Activated CD8-positive, alpha-beta memory T cell treated with anti-CD3 and anti-CD28 coated beads for 4 hours (primary cell): Measurements from ENCODE around the gene ST3GAL3.

Experiments
- DNase-seq, 2 donors: peaks; one replicate each; pipeline ENCODE4 v3.0.0-alpha.2; 2020; ENCODE audit warnings: low read depth in 2 of 2

The ST3GAL3 gene

GRCh38 chr1:43786201-43786958 is 79.0 kb downstream of the ST3GAL3 start:
- no peak for DNase-seq

GRCh38 chr1:43786960-43787359 is 79.6 kb downstream of the ST3GAL3 start:
- DNase-seq, result no peak

GRCh38 chr1:43789604-43790550 is 82.5 kb downstream of the ST3GAL3 start:
- no peak for DNase-seq

- no peak for DNase-seq
Observed at GRCh38 chr1:43791243-43791642, 83.9 kb downstream of the ST3GAL3 start.

- no peak for DNase-seq
Observed at GRCh38 chr1:43796111-43796581, 88.8 kb downstream of the ST3GAL3 start.

GRCh38 chr1:43797891-43798290 is 90.6 kb downstream of the ST3GAL3 start:
- no peak for DNase-seq

- no peak for DNase-seq
Observed at GRCh38 chr1:43799656-43800635, 92.6 kb downstream of the ST3GAL3 start.

GRCh38 chr1:43800771-43801170 is 93.4 kb downstream of the ST3GAL3 start:
- no peak for DNase-seq

- no peak for DNase-seq
Observed at GRCh38 chr1:43801203-43801602, 93.9 kb downstream of the ST3GAL3 start.

GRCh38 chr1:43802356-43802980 is 95.1 kb downstream of the ST3GAL3 start:
- DNase-seq, result no peak

GRCh38 chr1:43803105-43803504 is 95.8 kb downstream of the ST3GAL3 start:
- no peak for DNase-seq

GRCh38 chr1:43803646-43804045 is 96.3 kb downstream of the ST3GAL3 start:
- no peak for DNase-seq

- DNase-seq, result no peak
Observed at GRCh38 chr1:43804569-43804968, 97.2 kb downstream of the ST3GAL3 start.

- DNase-seq, result no peak
Observed at GRCh38 chr1:43805340-43805739, 98.0 kb downstream of the ST3GAL3 start.

GRCh38 chr1:43806183-43806582 is 98.8 kb downstream of the ST3GAL3 start:
- DNase-seq, result no peak

GRCh38 chr1:43809097-43809673 is 101.8 kb downstream of the ST3GAL3 start:
- no peak for DNase-seq

- no peak for DNase-seq
Observed at GRCh38 chr1:43812579-43812978, 105.2 kb downstream of the ST3GAL3 start.

GRCh38 chr1:43814401-43814800 is 107.1 kb downstream of the ST3GAL3 start:
- no peak for DNase-seq

GRCh38 chr1:43817304-43817939 is 110.1 kb downstream of the ST3GAL3 start:
- DNase-seq, result no peak

GRCh38 chr1:43818691-43819090 is 111.4 kb downstream of the ST3GAL3 start:
- DNase-seq, result no peak
